Measurements from ENCODE around the gene LSM4. TPM values are rescaled to one million over a fixed set of nuclear protein-coding genes. Genes with fewer than 3 reads are reported as not detected.

LSM4 gene
- total RNA-seq, 3 donors from 2014 or later, result 83.0 to 122 (median 120) TPM

DNA sequence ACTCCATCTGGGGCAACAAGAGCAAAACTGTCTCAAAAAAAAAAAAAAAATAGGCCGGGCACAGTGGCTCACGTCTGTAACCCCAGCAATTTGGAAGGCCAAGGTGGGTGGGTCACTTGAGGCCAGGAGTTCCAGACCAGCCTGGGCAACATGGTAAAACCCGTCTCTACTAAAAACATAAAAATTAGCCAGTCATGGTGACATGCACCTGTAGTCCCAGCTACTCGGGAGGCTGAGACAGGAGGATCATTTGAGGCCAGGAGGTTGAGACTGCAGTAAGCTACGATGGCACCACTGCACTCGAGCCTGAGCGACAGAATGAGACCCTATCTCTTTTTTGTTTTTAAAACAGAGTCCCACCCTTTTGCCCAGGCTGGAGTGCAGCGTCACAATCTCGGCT lies 52.5 kb downstream of the LSM4 start:
- intact Hi-C loops (cut with DNase I; ENCODE audit: low total_unique reads), result no loop called here
- Histone ChIP-seq H3K36me3 (no peaks in the 10 kb centered on the region), H3K4me3 (no peak overlapping the region), H3K27ac (no peak overlapping the region), H3K27me3 (no peaks in the 10 kb centered on the region), H3K9me3 (no peaks in the 10 kb centered on the region), H3K4me1 (peaks cover 8 to 9% of the 10 kb centered on the region in 2 donors)
- TF ChIP-seq POLR2A (IDR thresholded peaks at IDR 0.05) (no peak), POLR2AphosphoS5 (IDR thresholded peaks at IDR 0.05) (no peak)
- TF ChIP-seq, protein P1, sequence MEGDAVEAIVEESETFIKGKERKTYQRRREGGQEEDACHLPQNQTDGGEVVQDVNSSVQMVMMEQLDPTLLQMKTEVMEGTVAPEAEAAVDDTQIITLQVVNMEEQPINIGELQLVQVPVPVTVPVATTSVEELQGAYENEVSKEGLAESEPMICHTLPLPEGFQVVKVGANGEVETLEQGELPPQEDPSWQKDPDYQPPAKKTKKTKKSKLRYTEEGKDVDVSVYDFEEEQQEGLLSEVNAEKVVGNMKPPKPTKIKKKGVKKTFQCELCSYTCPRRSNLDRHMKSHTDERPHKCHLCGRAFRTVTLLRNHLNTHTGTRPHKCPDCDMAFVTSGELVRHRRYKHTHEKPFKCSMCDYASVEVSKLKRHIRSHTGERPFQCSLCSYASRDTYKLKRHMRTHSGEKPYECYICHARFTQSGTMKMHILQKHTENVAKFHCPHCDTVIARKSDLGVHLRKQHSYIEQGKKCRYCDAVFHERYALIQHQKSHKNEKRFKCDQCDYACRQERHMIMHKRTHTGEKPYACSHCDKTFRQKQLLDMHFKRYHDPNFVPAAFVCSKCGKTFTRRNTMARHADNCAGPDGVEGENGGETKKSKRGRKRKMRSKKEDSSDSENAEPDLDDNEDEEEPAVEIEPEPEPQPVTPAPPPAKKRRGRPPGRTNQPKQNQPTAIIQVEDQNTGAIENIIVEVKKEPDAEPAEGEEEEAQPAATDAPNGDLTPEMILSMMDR (IDR thresholded peaks at IDR 0.05), result no peak
- DNase-seq (ENCODE audit: low spot score in 2 of 2), result no peak

DNA sequence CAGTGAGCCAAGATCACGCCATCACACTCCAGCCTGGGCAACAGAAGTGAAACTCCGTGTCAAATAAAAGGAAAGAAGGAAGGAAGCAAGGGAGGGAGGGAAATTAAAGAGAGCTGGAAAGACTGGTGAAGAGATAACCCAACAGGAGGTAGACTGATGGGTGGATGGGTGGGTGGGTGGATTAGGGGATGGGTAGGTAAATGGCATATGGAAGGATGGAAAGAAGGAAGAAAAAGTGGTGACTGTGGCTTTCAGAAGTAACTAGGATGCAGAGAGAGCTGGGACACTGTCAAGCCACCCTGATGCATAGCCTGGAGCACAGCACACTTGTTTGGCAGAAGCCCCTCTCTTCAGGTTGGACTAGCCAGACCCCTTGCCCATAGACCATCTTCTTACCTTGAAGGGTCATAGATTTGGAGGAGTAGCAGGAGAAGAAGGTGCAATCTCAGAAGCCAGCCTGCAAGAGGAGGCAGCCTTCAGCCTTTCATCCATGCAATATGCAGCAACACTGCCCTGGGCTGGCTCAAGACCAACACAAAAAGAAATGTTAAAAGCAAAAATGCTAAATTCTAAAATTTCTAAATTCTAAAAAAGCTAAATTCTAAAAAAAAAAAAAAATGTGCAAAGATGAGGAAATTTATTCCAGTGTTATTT lies 53.7 kb downstream of the LSM4 start:
- Histone ChIP-seq H3K27ac (no peak overlapping the region), H3K4me1 (peaks cover 0 to under 1% of the 10 kb centered on the region in 2 donors), H3K36me3 (peaks cover 5% of the 10 kb centered on the region), H3K9me3 (no peaks in the 10 kb centered on the region), H3K4me3 (no peak overlapping the region), H3K27me3 (no peaks in the 10 kb centered on the region)
- intact Hi-C loops (cut with DNase I; ENCODE audit: low total_unique reads), result loop anchor here (10.0 kb wide), 1 partner anchor 146 kb away; the partner anchor contains the start of gene SSBP4
- TF ChIP-seq POLR2A (IDR thresholded peaks at IDR 0.05) (no peak), POLR2AphosphoS5 (IDR thresholded peaks at IDR 0.05) (no peak)
- TF ChIP-seq, protein P1 (IDR thresholded peaks at IDR 0.05), result no peak
- DNase-seq (ENCODE audit: low spot score in 2 of 2), result no peak

DNA sequence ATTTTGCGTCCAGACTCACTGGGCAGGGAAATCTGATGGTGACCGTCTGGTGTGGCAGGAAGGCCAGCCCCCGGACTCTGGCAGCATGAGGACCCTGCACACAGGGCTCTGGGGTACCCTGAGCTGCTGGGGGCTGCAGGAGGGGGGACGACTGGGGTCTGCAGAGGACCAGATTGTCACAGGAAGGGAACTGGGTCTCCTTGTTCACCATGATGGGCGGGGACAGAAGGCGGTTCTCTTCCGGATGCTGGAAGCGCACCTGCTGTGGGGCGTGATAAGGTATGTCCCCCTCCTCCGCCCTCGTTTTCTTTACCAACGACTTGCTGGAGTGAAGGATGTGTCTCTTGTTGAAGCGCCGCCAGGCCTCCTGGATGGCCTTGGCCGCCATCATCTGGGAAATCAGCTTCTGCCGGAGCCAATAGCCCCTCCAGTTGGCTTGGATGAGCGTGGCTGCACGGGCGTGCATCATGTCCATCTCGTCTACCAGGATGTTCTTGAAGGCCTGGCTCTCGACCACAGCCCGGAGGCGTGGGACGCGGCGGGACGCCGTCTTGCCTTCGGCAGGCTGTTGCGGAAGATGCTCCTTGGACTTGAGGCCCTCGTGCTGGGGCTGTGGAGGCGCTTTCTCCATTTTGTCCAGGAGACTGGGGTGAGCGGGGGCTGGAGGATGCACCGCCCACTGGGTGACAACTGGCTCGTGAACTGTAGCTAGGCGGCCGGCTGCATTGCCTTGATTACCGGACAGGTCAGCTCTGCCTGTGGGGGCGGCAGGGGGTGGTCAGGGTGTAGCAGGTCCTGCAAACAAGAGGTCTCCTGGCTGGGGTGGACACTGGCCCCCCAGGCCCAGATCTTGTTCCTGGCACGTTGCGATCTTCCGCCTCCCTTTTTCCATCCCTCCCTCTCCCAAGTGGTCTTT lies 55.8 kb downstream of the LSM4 start:
- TF ChIP-seq POLR2A (IDR thresholded peaks at IDR 0.05) (no peak), POLR2AphosphoS5 (IDR thresholded peaks at IDR 0.05) (no peak)
- TF ChIP-seq, protein P1 (IDR thresholded peaks at IDR 0.05), result no peak
- intact Hi-C loops (cut with DNase I; ENCODE audit: low total_unique reads), result loop anchor here (10.0 kb wide), 1 partner anchor 148 kb away; the partner anchor contains the start of gene SSBP4
- no peak overlapping the region for H3K4me3 ChIP-seq
- no peaks in the 10 kb centered on the region for H3K27me3 ChIP-seq
- H3K4me1 ChIP-seq, result no peaks in the 10 kb centered on the region
- no peak overlapping the region for H3K27ac ChIP-seq
- no peak for DNase-seq (ENCODE audit: low spot score in 2 of 2)
- peaks cover 5% of the 10 kb centered on the region for H3K36me3 ChIP-seq
- no peaks in the 10 kb centered on the region for H3K9me3 ChIP-seq

DNA sequence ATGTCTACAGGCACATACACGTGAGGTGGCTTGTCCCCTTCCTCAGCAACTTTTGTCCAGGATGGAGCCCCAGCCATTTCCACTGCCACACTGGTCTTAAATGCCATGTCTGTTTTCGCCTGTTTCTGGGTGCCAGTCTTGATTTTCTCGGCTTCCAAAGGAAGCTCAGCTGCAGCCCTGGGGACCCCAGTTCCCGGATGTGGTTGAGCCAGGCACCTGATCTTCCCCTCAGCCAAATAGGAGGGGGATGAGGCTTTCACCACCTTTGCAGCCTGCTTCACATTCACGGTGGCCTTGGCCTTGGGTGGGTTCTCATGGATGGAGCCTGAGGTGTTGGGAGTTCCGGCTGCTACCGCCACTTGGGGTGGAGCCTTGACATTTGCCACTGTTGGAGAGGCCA lies 57.3 kb downstream of the LSM4 start:
- no peaks in the 10 kb centered on the region for H3K27me3 ChIP-seq
- H3K9me3 ChIP-seq, result no peaks in the 10 kb centered on the region
- H3K4me1 ChIP-seq, result no peaks in the 10 kb centered on the region
- TF ChIP-seq, protein P1 (IDR thresholded peaks at IDR 0.05), result no peak
- TF ChIP-seq POLR2AphosphoS5 (IDR thresholded peaks at IDR 0.05) (no peak), POLR2A (IDR thresholded peaks at IDR 0.05) (no peak)
- intact Hi-C loops (cut with DNase I; ENCODE audit: low total_unique reads), result loop anchor here (10.0 kb wide), 1 partner anchor 149 kb away; the partner anchor contains the start of gene SSBP4
- H3K27ac ChIP-seq, result no peak overlapping the region
- DNase-seq (ENCODE audit: low spot score in 2 of 2), result no peak
- H3K4me3 ChIP-seq, result no peak overlapping the region
- H3K36me3 ChIP-seq, result peaks cover 5% of the 10 kb centered on the region
